T47D (cell line): ENCODE measurements around the gene NSD1.
"Not testable (repeated sequence)": the region's sequence is repeated elsewhere in the genome, so short reads cannot be mapped to it uniquely, and the experiment has no call there.

ENCODE experiments used
- DNase-seq, 2 experiments: peaks; one replicate each; pipeline versions ENCODE4 v3.0.0 to v3.0.0-alpha.2; 2011 to 2012; ENCODE audit warnings: low read depth in 1 of 2, low spot score in 1 of 2
- JUND ChIP-seq: IDR thresholded peaks from 2 replicates; pipeline ENCODE4 v1.6.1; 2012; ENCODE audit warnings: low read depth
- in situ Hi-C: cut with HindIII; loops from 2 replicates; pipeline ENCODE4 v1.10.0; 2016; ENCODE audit warnings: low sequenced_read_pairs, low pct_unique_long_range_greater_than_20kb

Gene NSD1

DNA sequence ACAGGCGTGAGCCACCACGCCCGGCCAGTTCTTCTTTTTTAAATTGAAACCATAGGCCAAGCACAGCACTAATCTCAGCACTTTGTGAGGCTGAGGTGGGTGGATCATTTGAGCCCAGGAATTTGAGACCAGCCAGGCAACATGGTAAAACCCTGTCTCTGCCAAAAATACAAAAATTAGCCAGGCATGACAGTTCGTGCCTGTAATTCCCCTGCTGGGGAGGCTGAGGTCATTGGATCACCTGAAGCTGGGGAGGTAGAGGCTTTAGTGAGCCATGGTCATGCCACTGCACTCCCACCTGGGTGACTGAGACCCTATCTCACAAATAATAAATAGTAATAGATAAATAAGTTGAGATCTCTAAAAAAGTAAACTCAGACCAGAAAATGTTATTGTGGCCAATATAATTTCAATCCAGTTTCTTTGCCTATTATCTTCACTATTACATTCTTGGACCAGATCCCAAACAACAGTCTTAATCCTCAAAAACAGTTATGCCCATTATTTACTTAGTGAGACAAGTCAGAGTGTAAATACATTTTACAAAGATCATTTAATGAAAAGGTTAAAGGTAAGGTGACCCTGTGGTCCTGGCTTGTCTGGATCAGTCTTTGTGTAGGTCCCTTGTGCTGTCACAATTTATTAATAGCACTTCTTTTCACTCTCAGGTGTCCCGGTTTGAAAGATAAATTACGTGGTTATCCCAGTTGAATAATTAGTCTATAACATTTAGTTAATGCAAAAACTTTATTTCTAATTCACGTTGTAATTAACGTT, 116.4 kb downstream of the NSD1 start:
- no peak for DNase-seq
- in situ Hi-C loops, result no loop called here
- TF ChIP-seq JUND, result no peak

DNA sequence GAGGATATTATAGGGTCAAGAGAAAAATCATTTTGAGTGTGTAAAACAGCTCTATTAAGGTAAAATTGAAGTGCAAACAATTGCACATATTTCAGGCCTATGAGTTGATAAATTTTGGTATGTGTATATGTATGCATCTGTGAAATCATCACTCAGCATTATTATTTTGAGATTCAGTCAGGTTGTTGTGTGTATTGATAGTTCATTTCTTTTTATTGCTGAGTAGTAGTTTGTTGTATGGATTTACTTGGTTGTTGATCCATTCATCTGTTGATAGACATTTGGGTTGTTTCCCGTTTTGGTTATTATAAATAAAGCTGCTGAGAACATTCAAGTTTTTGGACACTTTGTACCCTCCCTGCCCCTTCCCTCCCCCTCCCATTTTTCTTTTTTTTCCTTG, 119.7 kb downstream of the NSD1 start:
- no peak for DNase-seq
- in situ Hi-C loops, result no loop called here
- no peak for TF ChIP-seq JUND

- TF ChIP-seq JUND, result no peak
- peak in 1 of 2 experiments; percentile 14 for DNase-seq
- in situ Hi-C loops, result no loop called here
These were observed 122.7 kb downstream of the NSD1 start for GRCh38 chr5:177256296-177256695.

DNA sequence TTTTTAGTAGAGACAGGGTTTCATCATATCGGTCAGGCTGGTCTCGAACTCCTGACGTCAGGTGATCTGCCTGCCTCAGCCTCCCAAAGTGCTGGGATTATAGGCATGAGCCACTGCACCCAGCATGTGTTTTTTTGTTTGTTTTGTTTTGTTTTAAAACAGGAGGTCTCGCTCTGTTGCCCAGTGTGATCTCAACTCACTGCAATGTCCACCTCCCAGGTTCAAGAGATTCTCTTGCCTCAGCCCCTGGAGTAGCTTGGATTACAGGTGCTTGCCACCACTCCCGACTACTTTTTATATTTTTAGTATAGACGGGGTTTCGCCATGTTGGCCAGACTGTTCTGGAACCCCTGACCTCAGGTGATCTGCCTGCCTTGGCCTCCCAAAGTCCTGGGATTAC, 125.1 kb downstream of the NSD1 start:
- DNase-seq, in situ Hi-C loops: not testable (repeated sequence)

GRCh38 chr5:177260961-177261360, 127.4 kb downstream of the NSD1 start:
- DNase-seq, result no peak
- no peak for TF ChIP-seq JUND
- in situ Hi-C loops, result no loop called here

GRCh38 chr5:177261510-177261909, 127.9 kb downstream of the NSD1 start:
- no peak for TF ChIP-seq JUND
- DNase-seq, result no peak
- in situ Hi-C loops, result no loop called here

DNA sequence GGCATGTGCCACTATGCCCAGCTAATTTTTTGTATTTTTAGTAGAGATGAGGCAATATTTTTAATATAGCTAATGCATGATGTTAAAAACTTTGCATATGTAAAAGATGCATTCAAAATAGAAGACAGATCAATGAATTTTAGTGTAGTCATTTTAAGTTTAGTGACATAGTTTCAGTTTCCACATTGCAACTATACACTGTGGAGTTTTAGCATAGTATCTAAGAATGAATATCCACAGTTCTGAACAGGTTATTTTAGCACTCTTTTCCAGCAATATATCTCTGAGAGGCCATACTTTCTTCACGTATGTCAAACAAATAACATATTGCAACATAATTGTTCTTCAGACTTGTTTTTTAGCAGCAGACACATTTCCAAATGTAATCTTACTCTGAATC, 130.6 kb downstream of the NSD1 start:
- in situ Hi-C loops, result no loop called here
- DNase-seq, result no peak
- TF ChIP-seq JUND, result no peak

DNA sequence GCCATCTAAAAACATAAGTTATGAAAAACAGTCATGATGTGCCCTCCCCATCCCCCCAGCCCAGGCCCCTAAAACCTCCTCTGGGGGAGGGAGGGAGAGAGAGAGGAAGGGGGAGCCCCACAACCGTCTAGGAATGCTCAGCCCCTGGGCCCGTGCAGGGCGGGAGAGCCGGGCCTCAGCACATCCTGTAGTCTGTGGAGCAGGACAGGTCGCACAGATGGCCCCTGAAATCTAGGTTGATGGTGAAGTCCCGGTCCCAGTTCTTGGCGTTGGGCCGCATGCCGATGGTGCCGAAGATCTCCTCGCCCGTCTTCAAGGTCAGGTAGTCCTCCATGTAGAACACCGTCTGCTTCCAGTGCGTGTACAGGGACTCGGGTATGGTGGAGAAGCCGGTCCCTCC, 131.8 kb downstream of the NSD1 start:
- in situ Hi-C loops, result no loop called here
- DNase-seq, result no peak
- TF ChIP-seq JUND, result no peak

DNA sequence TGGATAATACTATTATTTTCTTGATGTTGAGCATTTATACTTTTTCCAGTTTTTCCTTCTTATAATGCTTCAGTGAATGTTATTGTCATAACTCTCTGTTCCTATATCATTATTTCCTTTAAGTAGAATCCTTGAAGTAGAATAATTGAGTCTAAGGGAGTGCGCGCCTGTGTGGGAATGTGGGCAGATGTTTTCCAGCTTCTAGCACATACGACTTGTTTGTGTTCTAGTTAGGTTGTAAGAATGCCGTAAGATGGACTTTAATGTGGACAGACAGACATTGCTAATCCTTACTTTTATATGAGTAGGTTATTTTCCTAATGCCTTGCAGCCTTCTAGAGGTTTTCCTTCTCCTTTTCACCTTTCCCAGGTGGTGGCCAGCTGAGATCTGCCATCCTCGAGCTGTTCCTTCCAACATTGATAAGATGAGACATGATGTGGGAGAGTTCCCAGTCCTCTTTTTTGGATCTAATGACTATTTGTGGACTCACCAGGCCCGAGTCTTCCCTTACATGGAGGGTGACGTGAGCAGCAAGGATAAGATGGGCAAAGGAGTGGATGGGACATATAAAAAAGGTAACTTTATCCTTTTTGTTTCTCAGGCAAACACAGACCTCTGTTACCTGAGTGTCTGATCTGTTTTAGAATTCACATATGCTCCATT, 135.8 kb downstream of the NSD1 start:
- TF ChIP-seq JUND, result no peak
- DNase-seq, result no peak
- in situ Hi-C loops, result no loop called here

- in situ Hi-C loops, result no loop called here
- TF ChIP-seq JUND, result no peak
- no peak for DNase-seq
These were observed 136.4 kb downstream of the NSD1 start for GRCh38 chr5:177269976-177270375.

- no peak for DNase-seq
- no peak for TF ChIP-seq JUND
- in situ Hi-C loops, result no loop called here
These were observed 137.1 kb downstream of the NSD1 start for GRCh38 chr5:177270653-177271052.

GRCh38 chr5:177271113-177271512, 137.5 kb downstream of the NSD1 start:
- DNase-seq, result no peak
- TF ChIP-seq JUND, result no peak
- in situ Hi-C loops, result no loop called here

DNA sequence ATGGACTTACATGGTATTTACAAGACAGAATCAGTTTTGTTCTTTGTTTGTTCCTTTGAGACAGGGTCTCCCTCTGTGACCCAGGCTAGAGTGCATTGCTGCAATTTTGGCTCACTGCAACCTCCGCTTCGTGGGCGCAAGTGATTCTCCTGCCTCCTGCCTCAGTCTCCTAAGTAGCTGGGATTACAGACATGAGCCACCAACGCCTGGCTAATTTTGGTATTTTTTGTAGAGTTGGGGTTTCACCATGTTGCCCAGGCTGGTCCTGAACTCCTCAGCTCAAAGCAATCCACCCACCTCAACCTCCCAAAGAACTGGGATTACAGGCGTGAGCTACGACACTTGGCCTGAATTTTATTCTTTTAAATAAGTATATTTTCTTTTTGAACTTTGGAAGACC, 142.3 kb downstream of the NSD1 start:
- TF ChIP-seq JUND, result no peak
- no peak for DNase-seq
- in situ Hi-C loops, result no loop called here
